HepG2 (cell line): ENCODE data around the gene ALDH16A1. TPM values are rescaled to one million over a fixed set of nuclear protein-coding genes. Genes with fewer than 3 reads are reported as not detected.

Source experiments
- ATAC-seq: fragments of 200-7000 bp; cut with Tn5 transposase; 3 replicates; pipeline ENCODE4 v1.9.1; 2020; ENCODE audit warnings: mild to moderate bottlenecking, moderate library complexity
- BruUV-seq: library from RNA; stranded (reverse); fragments of 400-500 nt; replicated peaks from 2 replicates; lab custom pipeline; 2021; lab: Mats Ljungman, UMichigan
- CTCF ChIA-PET: fragments of 300-600 bp; formaldehyde crosslinking; extraction: SDS; loops from one replicate; lab custom pipeline; 2021; ENCODE audit warnings: low total read pairs, inconsistent platforms, low intra/inter-chr PET ratio; lab: Yijun Ruan, JAX
- POLR2A ChIA-PET: fragments of 350-600 bp; sonication (Branson Sonifier 250); formaldehyde crosslinking; loops from one replicate; lab custom pipeline; 2020; ENCODE audit warnings: antibody characterized with exemption, inconsistent platforms; lab: Yijun Ruan, JAX
- DNase-seq: peaks from one replicate; pipeline ENCODE4 v3.0.0-alpha.2; 2015; ENCODE audit warnings: low spot score
- FAIRE-seq: peaks from 3 replicates; lab custom pipeline; 2011; peaks lifted over from hg19 to GRCh38; lab: Jason Lieb, UNC
- H2AFZ ChIP-seq: one replicate; pipeline ENCODE4 v1.6.1; 2011; ENCODE audit warnings: low read length, inconsistent platforms
- H3K27ac ChIP-seq: fragments of 300-600 bp; 3 replicates; pipeline ENCODE4 v1.8.0; 2011; ENCODE audit warnings: mixed run types, mild to moderate bottlenecking, mixed read lengths, low read length, inconsistent platforms; ENCODE audit not compliant: insufficient read depth; ENCODE audit errors: extremely low read length
- H3K27me3 ChIP-seq, 2 experiments: fragments of 200-600 bp in 1 of 2; 2 replicates in 1 of 2; 3 replicates in 1 of 2; pipeline versions ENCODE4 v1.6.0 to v1.8.0; 2011; ENCODE audit warnings: low read length in 2 of 2, mild to moderate bottlenecking in 2 of 2, moderate library complexity in 2 of 2, inconsistent platforms in 1 of 2; ENCODE audit not compliant: insufficient read depth in 2 of 2, control insufficient read depth in 1 of 2
- H3K36me3 ChIP-seq, 2 experiments: fragments of 200-600 bp in 1 of 2; replicated peaks in 1 of 2; 2 replicates in 1 of 2; 3 replicates in 1 of 2; pipeline versions ENCODE4 v1.5.1 to v1.8.0; 2011; ENCODE audit warnings: low read length in 2 of 2, inconsistent platforms in 1 of 2; ENCODE audit not compliant: insufficient read depth in 2 of 2, control insufficient read depth in 1 of 2
- H3K4me1 ChIP-seq: 2 replicates; pipeline ENCODE4 v1.5.1; 2012; ENCODE audit warnings: low read length, inconsistent platforms; ENCODE audit not compliant: insufficient read depth
- H3K4me2 ChIP-seq: 2 replicates; pipeline ENCODE4 v1.6.0; 2011; ENCODE audit warnings: low read depth, low read length, inconsistent platforms
- H3K4me3 ChIP-seq, 3 experiments: fragments of 200-600 bp in 1 of 3; sonication (generic), shearing (Covaris generic) in 1 of 3; replicated peaks in 1 of 3; 2 replicates each; pipeline ENCODE4 v1.5.1; 2011 to 2016; ENCODE audit warnings: low read length in 3 of 3, inconsistent platforms in 2 of 3, low read depth in 2 of 3, mild to moderate bottlenecking in 2 of 3, control low read depth in 1 of 3, mixed read lengths in 1 of 3; ENCODE audit not compliant: insufficient read depth in 1 of 3
- H3K79me2 ChIP-seq: one replicate; pipeline ENCODE4 v1.6.1; 2011; ENCODE audit warnings: low read length, inconsistent platforms; ENCODE audit not compliant: insufficient read depth
- H3K9ac ChIP-seq: 2 replicates; pipeline ENCODE4 v1.6.0; 2011; ENCODE audit warnings: mild to moderate bottlenecking, low read depth, low read length, inconsistent platforms; ENCODE audit not compliant: insufficient read depth
- H3K9me3 ChIP-seq: 2 replicates; pipeline ENCODE4 v1.5.1; 2012; ENCODE audit warnings: mild to moderate bottlenecking, low read length
- H4K20me1 ChIP-seq: 2 replicates; pipeline ENCODE4 v1.6.0; 2011; ENCODE audit warnings: inconsistent platforms, mild to moderate bottlenecking, low read length, moderate library complexity; ENCODE audit not compliant: insufficient read depth
- HDAC6 ChIP-seq: fragments of 200-600 bp; sonication (generic); IDR thresholded peaks from 2 replicates; pipeline ENCODE4 v1.7.0; 2017; ENCODE audit warnings: mild to moderate bottlenecking, antibody characterized with exemption, low read length, low read depth
- MAZ ChIP-seq, 2 experiments: sonication (generic) in 1 of 2; formaldehyde crosslinking in 1 of 2; IDR thresholded peaks; 2 replicates each; pipeline versions ENCODE4 v1.5.0 to v1.6.1; 2012 to 2020; ENCODE audit warnings: low read depth in 2 of 2, mild to moderate bottlenecking in 2 of 2, borderline replicate concordance in 1 of 2, improper control_type of control experiment in 1 of 2, low read length in 1 of 2, missing genetic modification reagents in 1 of 2, moderate library complexity in 1 of 2
- NR2F6 ChIP-seq, 2 experiments: IDR thresholded peaks; 2 replicates each; pipeline ENCODE4 v1.6.1; 2016; ENCODE audit warnings: antibody characterized with exemption in 1 of 2, mild to moderate bottlenecking in 1 of 2
- SNAI1 ChIP-seq: sonication (generic); formaldehyde crosslinking; IDR thresholded peaks from 2 replicates; pipeline ENCODE4 v1.5.0; 2020; ENCODE audit warnings: mild to moderate bottlenecking, missing genetic modification reagents, borderline replicate concordance
- XRCC5 ChIP-seq: fragments of 200-400 bp; formaldehyde crosslinking; optimal IDR thresholded peaks from 2 replicates; pipeline ENCODE3; 2017; ENCODE audit warnings: mild to moderate bottlenecking, low read length
- ZFAT ChIP-seq: sonication (generic); formaldehyde crosslinking; conservative IDR thresholded peaks from 2 replicates; pipeline ENCODE4 v1.8.1; 2023; ENCODE audit warnings: missing genetic modification reagents, inconsistent platforms
- ZNF562 ChIP-seq: sonication (generic); formaldehyde crosslinking; IDR thresholded peaks from 2 replicates; pipeline ENCODE4 v1.8.0; 2022; ENCODE audit warnings: missing genetic modification reagents, borderline replicate concordance
- WGBS: methylation state at CpG from one replicate; pipeline ENCODE4 v1.1.6; 2017; ENCODE audit warnings: low lambda C conversion rate; 5-methylcytosine and 5-hydroxymethylcytosine counted together
- in situ Hi-C: cut with HindIII; loops from 2 replicates; pipeline ENCODE4 v1.10.0; 2017; ENCODE audit warnings: low pct_unique_long_range_greater_than_20kb; ENCODE audit not compliant: extremely low pct_ligation_motif_present
- intact Hi-C: fragments of 100-400 bp; cut with micrococcal nuclease; formaldehyde crosslinking; loops from one replicate; pipeline ENCODE4 v1.10.0; 2022; ENCODE audit not compliant: unreplicated experiment
- polyA plus RNA-seq, 8 experiments: library from polyadenylated mRNA; depleted of rRNA in 3 of 8; stranded (reverse) in 7 of 8; unstranded in 1 of 8; fragments of >200 nt; fragmentation: Illumina TruSeq in 4 of 8; extraction: Trizol in 4 of 8; gene quantifications; 2 replicates each; pipeline versions ENCODE4 v1.2.1 to v1.2.3, GENCODE V29; 2011 to 2016; ENCODE audit warnings: low read depth in 4 of 8, missing spikeins in 1 of 8, mixed read lengths in 1 of 8; ENCODE audit not compliant: insufficient read depth in 1 of 8
- total RNA-seq, 5 experiments: library from RNA; depleted of rRNA; stranded (reverse); fragments of >200 nt; fragmentation: Illumina TruSeq; extraction: Trizol; gene quantifications; 2 replicates each; pipeline ENCODE4 v1.2.3, GENCODE V29; 2016; ENCODE audit warnings: low read depth in 1 of 5
- TF ChIP-seq, protein P1 (sequence below): sonication (generic); formaldehyde crosslinking; IDR thresholded peaks from 2 replicates; pipeline ENCODE4 v1.4.0; 2020; ENCODE audit warnings: mild to moderate bottlenecking, missing genetic modification reagents
- TF ChIP-seq, protein P2 (sequence below): sonication (generic); formaldehyde crosslinking; IDR thresholded peaks from 2 replicates; pipeline ENCODE4 v1.5.1; 2020; ENCODE audit warnings: missing genetic modification reagents, mild to moderate bottlenecking, borderline replicate concordance
- TF ChIP-seq, protein P3 (sequence below): sonication (generic); formaldehyde crosslinking; conservative IDR thresholded peaks from 2 replicates; pipeline ENCODE4 v1.8.0; 2022; ENCODE audit warnings: low read depth, missing genetic modification reagents
- TF ChIP-seq, protein P4 (sequence below): sonication (generic); formaldehyde crosslinking; conservative IDR thresholded peaks from 2 replicates; pipeline ENCODE4 v1.8.1; 2023; ENCODE audit warnings: missing genetic modification reagents

The ALDH16A1 gene
- total and polyA plus RNA-seq, 2 of the 13 experiments (the other 11 are each of a cell fraction or from before 2014, with no cell fraction given), result 8.4 to 34.9 TPM

DNA sequence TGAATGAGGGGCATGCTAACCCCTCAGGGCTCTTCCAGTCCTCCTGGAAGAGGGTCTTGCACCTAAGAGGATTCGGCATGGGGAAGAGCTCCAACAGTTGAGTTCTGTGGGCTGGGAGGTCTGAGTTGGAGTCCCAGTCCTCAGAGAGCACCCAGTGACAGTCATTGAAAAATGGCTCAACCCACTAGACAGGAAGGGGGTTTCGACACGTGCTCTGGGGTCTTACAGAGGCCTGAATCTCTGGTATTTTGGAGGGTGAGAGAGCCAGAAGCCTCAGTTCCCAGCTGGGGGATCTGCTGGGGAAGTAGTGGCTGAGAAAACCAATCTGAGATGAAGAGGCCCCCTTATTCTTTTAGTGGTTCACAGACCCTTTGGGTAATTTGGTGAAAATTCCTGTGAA lies 38.8 kb upstream of the ALDH16A1 start (continued):
- TF ChIP-seq, protein P1, sequence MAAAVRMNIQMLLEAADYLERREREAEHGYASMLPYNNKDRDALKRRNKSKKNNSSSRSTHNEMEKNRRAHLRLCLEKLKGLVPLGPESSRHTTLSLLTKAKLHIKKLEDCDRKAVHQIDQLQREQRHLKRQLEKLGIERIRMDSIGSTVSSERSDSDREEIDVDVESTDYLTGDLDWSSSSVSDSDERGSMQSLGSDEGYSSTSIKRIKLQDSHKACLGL, result no peak
- TF ChIP-seq, protein P2, sequence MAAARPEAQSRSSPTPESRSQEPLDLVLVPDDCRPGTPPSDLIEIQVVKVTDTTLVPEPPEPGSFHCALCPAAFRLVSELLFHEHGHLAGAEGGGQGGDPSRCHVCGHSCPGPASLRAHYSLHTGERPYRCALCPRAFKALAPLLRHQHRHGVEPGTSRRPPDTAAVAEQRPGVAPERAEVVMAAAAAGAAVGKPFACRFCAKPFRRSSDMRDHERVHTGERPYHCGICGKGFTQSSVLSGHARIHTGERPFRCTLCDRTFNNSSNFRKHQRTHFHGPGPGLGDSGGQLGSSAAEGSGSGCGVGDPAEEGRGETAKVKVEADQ, result no peak

DNA sequence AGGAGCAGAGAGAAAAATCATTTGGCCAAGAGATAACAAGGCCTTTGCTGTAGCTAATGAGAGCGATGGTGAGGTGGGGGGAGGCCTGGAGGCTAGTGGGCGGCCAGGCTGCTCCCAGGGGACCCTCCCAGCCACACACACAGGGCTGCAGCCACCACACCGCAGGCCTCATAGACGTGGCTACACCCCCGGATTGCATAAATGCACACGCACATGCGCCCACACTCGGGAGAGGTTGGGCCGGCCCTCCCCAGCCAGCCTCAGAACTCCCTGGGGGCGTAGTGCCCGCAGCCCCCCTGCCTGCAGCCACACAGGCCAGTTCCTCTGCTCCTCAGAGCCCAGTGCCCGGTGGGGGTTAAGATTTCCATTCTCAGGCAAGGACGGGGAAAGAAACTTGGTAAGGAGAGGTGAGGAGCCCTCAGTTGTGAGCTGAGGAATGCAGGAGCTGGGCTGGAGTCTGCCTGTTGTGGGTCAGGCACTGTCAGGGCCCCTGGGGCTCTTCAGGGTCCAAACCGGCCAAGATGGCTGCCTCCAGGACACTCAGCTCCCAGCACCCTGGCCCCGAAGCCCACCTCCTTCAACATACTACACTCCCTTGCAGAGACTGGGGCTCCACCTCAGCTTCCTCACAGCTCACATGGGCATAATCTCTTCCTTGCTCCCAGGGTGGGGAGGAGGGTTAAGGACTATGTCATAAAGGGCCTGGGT lies 37.8 kb upstream of the ALDH16A1 start:
- TF ChIP-seq HDAC6 (no peak), XRCC5 (no peak)
- TF ChIP-seq, all 625 proteins: peak for 0
- no peaks in the 10 kb centered on the region for H4K20me1 ChIP-seq
- intact Hi-C loops, result no loop called here

DNA sequence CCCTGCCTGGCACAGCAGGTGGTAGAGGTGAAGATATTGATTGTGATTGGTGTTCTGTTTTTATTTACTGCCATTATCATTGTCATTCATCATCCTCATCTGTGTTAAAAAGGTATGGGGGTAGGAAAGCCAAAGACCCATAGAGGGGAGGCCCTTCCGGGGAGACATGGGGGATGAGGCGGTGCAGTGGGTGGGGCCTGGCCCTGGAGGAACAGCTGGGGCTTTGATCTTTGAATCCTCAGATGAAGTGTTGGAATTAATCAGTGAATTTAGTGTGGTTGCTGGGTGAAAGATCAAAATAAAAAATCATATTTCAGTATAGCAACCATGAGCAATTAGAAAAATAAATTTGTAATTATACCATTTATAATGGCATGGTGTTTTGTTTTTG lies 37.2 kb upstream of the ALDH16A1 start:
- ChIA-PET CTCF (no interaction called here), POLR2A (no interaction called here)
- H3K79me2 ChIP-seq, result no peaks in the 10 kb centered on the region
- H3K4me3 ChIP-seq, result no peak overlapping the region
- H3K9ac ChIP-seq, result no peak overlapping the region
- no peaks in the 10 kb centered on the region for H3K36me3 ChIP-seq
- no peak for FAIRE-seq
- BruUV-seq, result no TSS peak
- H3K27me3 ChIP-seq, result peaks cover 16 to 84% of the 10 kb centered on the region in 2 experiments; a peak in 4 of 5 replicates
- H3K27ac ChIP-seq, result no peak overlapping the region
- intact Hi-C loops, result no loop called here
- no peak overlapping the region for H3K4me2 ChIP-seq
- H3K9me3 ChIP-seq, result no peaks in the 10 kb centered on the region
- H3K4me1 ChIP-seq, result no peaks in the 10 kb centered on the region
- in situ Hi-C loops, result no loop called here
- H4K20me1 ChIP-seq, result no peaks in the 10 kb centered on the region
- DNase-seq, result no peak
- H2AFZ ChIP-seq, result no peak overlapping the region
- no peak for ATAC-seq
- 9% methylated on average over 2 of the region's 2 CpGs for WGBS
- TF ChIP-seq, protein P3, sequence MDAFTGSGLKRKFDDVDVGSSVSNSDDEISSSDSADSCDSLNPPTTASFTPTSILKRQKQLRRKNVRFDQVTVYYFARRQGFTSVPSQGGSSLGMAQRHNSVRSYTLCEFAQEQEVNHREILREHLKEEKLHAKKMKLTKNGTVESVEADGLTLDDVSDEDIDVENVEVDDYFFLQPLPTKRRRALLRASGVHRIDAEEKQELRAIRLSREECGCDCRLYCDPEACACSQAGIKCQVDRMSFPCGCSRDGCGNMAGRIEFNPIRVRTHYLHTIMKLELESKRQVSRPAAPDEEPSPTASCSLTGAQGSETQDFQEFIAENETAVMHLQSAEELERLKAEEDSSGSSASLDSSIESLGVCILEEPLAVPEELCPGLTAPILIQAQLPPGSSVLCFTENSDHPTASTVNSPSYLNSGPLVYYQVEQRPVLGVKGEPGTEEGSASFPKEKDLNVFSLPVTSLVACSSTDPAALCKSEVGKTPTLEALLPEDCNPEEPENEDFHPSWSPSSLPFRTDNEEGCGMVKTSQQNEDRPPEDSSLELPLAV (CRISPR knock-in tag), result no peak
- no peak for TF ChIP-seq SNAI1 (CRISPR knock-in tag)
- no peak for TF ChIP-seq ZFAT (CRISPR knock-in tag)
- TF ChIP-seq MAZ (IDR thresholded peaks at IDR 0.05; ENCODE audit: borderline replicate concordance, low read depth, low read length), result no peak
- TF ChIP-seq MAZ (CRISPR knock-in tag; IDR thresholded peaks at IDR 0.05; ENCODE audit: low read depth), result no peak
- TF ChIP-seq, protein P4, sequence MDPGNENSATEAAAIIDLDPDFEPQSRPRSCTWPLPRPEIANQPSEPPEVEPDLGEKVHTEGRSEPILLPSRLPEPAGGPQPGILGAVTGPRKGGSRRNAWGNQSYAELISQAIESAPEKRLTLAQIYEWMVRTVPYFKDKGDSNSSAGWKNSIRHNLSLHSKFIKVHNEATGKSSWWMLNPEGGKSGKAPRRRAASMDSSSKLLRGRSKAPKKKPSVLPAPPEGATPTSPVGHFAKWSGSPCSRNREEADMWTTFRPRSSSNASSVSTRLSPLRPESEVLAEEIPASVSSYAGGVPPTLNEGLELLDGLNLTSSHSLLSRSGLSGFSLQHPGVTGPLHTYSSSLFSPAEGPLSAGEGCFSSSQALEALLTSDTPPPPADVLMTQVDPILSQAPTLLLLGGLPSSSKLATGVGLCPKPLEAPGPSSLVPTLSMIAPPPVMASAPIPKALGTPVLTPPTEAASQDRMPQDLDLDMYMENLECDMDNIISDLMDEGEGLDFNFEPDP, result no peak
- no peak for TF ChIP-seq NR2F6 (IDR thresholded peaks at IDR 0.05)
- TF ChIP-seq NR2F6 (CRISPR knock-in tag; IDR thresholded peaks at IDR 0.05), result no peak
- no peak for TF ChIP-seq ZNF562 (CRISPR knock-in tag)

More for the DNA sequence above, 37.8 kb upstream of the ALDH16A1 start:
- no peak for DNase-seq
- Histone ChIP-seq H3K27me3 (peaks cover 15 to 79% of the 10 kb centered on the region in 2 experiments; a peak in 4 of 5 replicates), H3K79me2 (no peaks in the 10 kb centered on the region), H3K27ac (no peak overlapping the region), H3K36me3 (no peaks in the 10 kb centered on the region), H3K4me2 (no peak overlapping the region), H3K4me1 (no peaks in the 10 kb centered on the region), H3K4me3 (no peak overlapping the region), H3K9me3 (no peaks in the 10 kb centered on the region), H2AFZ (no peak overlapping the region), H3K9ac (no peak overlapping the region)
- FAIRE-seq, result no peak
- ATAC-seq, result no peak
- WGBS, result 24% methylated on average over 7 of the region's 15 CpGs
- ChIA-PET CTCF (no interaction called here), POLR2A (no interaction called here)
- in situ Hi-C loops, result no loop called here
- BruUV-seq, result no TSS peak
